ENCODE measurements around the gene OTOP2. TPM values are rescaled to one million over a fixed set of nuclear protein-coding genes. Genes with fewer than 3 reads are reported as not detected.

OTOP2 gene
- total and polyA plus RNA-seq, 12 donors = 0.03 to 0.11 TPM; not detected in 10

- intact Hi-C loops (cut with DNase I) = no loop called here
- Histone ChIP-seq H3K27me3 (peaks cover 12% of the 10 kb centered on the region), H3K9me3 (replicated peaks in 1 of 3) (no peaks in the 10 kb centered on the region), H3K4me1 (replicated peaks in 1 of 2) (peaks cover 13 to 15% of the 10 kb centered on the region in 2 donors), H3K4me3 (peak overlapping the region in 1 of 4 donors; percentile 35), H3K27ac (no peak overlapping the region), H3K36me3 (replicated peaks in 1 of 2) (no peaks in the 10 kb centered on the region)
- no peak for TF ChIP-seq POLR2A (IDR thresholded peaks at IDR 0.05)
- no peak for TF ChIP-seq CTCF (IDR thresholded peaks at IDR 0.05)
- 57 to 73% (median 68%) methylated on average over 15 to 20 of the region's 20 CpGs for WGBS, 4 donors
- DNase-seq = no peak
Measured at GRCh38 chr17:74892013-74892841, 31.8 kb upstream of the OTOP2 start.

GRCh38 chr17:74892974-74893911, 30.8 kb upstream of the OTOP2 start, which contains the start of gene FADS6:
TSS of gene FADS6 (minus strand) at chr17:74893633. CDS start at chr17:74893595, 38 bp downstream.
- Histone ChIP-seq H3K9me3 (replicated peaks in 1 of 3) (no peaks in the 10 kb centered on the region), H3K27ac (no peak within 1 kb of the TSS), H3K27me3 (peaks cover 12% of the 10 kb centered on the region), H3K4me1 (replicated peaks in 1 of 2) (peaks cover 13 to 15% of the 10 kb centered on the region in 2 donors), H3K4me3 (peak within 1 kb of the TSS in 2 of 4 donors; percentile 13 to 35), H3K36me3 (replicated peaks in 1 of 2) (no peaks in the 10 kb centered on the region)
- 5 to 78% (median 11%) methylated on average over 3 to 86 of the region's 86 CpGs for WGBS, 4 donors
- no peak for DNase-seq
- TF ChIP-seq CTCF (IDR thresholded peaks at IDR 0.05) (no peak), POLR2A (IDR thresholded peaks at IDR 0.05) (no peak)
- intact Hi-C loops (cut with DNase I) = no loop called here

- TF ChIP-seq CTCF (IDR thresholded peaks at IDR 0.05) = no peak
- TF ChIP-seq POLR2A (IDR thresholded peaks at IDR 0.05) = no peak
- peaks cover 13 to 15% of the 10 kb centered on the region in 2 donors for H3K4me1 ChIP-seq (replicated peaks in 1 of 2)
- DNase-seq = no peak
- WGBS, 4 donors = 27 to 39% (median 34%) methylated on average over 12 to 22 of the region's 22 CpGs
- peak overlapping the region in 1 of 4 donors; percentile 35 for H3K4me3 ChIP-seq
- H3K27ac ChIP-seq = no peak overlapping the region
- peaks cover 12% of the 10 kb centered on the region for H3K27me3 ChIP-seq
- no peaks in the 10 kb centered on the region for H3K36me3 ChIP-seq (replicated peaks in 1 of 2)
- H3K9me3 ChIP-seq (replicated peaks in 1 of 3) = no peaks in the 10 kb centered on the region
- intact Hi-C loops (cut with DNase I) = no loop called here
Measured at GRCh38 chr17:74893936-74894671, 30.0 kb upstream of the OTOP2 start.

Data from adrenal gland (tissue), 12 donors.